HG03097 (cell line): Measurements from ENCODE around the gene CEACAM21.

Experiments used
- ATAC-seq: cut with Tn5 transposase; IDR thresholded peaks from one replicate; pipeline ENCODE4 v1.9.1; 2021; ENCODE audit not compliant: unreplicated experiment, low FRiP score

Gene CEACAM21

DNA sequence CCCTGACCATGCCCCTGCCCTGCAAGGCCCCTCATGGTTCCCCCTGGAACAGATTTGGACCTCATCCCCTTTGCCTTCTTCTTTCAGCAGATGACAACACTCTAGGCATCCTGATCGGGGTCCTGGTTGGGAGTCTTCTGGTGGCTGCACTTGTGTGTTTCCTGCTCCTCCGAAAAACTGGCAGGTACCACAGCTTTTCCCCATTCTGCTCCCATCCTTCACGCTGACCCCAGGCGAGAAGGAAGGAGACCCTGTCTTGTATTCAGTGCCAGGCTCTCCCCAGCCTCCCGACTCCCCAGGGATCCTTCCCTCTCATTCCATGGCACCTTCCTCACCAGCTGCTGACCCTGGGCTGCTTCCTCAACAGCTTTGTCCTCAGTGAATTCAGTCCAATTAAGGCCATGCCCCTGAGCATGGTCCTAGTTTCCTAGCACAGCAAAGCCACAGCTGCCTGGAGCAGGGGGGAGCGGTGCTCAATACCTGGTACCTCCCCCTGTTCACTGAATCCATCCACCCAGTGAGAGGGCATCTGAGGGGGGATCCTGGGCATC is 8.4 kb downstream of the CEACAM21 start:
- no peak for ATAC-seq

DNA sequence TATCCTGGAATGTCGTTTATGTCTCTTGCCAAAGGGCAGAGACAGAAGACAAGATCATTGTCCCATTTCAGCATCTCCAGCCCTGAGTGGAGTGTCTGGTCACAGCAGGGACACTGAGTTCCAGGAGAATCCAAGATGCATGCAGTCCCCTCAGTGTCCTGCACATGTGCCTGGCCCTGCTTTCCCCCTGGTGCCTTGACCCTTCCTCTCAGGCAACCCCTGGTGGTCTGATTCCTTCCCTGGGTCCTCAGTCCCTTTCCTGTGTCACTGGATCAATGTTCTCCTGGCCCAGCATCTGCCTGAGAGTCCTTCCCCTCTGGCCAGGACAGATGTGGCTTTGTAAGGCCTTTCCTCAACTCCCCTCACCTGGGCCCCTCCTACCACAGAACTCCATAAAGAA is 9.0 kb downstream of the CEACAM21 start:
- ATAC-seq = no peak

DNA sequence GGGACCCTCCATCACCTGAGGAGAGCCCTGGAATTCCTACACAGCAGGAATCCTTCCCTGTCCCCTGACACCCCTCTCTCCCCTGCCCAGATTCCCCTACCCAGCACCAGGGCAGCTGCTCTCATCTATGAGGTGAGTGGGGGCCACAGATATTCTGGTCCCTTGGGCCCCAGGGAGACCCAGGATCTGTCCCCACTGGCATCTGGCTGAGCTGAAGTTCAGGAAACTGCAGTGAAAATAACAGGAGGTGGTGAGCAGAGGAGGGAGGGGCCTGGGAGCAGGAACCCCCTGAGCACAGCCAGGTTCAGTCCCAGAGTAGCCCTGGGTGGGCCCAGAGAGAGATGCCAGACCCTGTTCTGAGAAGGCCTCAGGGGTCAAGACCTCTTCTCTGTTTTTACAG is 10.1 kb downstream of the CEACAM21 start:
- no peak for ATAC-seq

DNA sequence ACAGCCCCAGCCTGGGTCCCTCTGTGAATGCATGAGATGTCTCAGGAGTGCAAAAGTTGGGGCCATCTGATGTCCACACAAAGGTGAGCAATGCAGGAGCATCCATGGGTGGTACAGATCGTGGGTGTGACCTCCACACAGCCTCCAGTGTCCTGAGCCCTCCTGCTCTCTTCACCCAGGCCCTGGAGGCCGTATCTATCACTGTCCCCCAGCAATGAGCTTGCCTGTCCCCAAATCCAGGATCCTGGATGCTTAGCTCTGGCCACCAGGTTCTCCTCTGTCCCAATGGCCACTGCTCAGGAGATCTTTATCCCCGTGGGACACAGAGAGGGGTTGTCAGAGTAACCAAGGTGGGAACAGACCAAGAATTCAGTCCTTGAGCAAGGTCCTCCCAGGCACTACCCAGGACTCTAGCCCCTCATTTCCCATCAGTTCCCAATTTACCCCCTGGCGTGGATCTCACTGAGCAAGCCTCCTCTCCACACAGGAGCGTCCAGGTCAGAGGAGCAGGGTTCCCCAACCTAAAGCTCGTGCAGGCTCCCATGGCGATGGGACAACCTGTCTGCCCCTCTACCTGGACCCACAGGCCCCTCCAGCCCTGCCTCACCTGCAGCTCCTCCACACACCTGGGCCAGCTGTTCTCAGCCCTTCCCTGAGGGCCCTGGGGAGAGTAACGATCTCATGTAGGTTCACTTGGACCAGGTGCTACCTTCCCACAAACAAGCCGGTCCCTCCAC is 11.3 kb downstream of the CEACAM21 start:
- no peak for ATAC-seq

GRCh38 chr19:41587838-41588210 is 11.9 kb downstream of the CEACAM21 start:
- no peak for ATAC-seq

- no peak for ATAC-seq
Measured at GRCh38 chr19:41588497-41589209, 12.7 kb downstream of the CEACAM21 start.

- no peak for ATAC-seq
Measured at GRCh38 chr19:41589371-41589770, 13.4 kb downstream of the CEACAM21 start.

- ATAC-seq = no peak
Measured at GRCh38 chr19:41590936-41591335, 15.0 kb downstream of the CEACAM21 start.

DNA sequence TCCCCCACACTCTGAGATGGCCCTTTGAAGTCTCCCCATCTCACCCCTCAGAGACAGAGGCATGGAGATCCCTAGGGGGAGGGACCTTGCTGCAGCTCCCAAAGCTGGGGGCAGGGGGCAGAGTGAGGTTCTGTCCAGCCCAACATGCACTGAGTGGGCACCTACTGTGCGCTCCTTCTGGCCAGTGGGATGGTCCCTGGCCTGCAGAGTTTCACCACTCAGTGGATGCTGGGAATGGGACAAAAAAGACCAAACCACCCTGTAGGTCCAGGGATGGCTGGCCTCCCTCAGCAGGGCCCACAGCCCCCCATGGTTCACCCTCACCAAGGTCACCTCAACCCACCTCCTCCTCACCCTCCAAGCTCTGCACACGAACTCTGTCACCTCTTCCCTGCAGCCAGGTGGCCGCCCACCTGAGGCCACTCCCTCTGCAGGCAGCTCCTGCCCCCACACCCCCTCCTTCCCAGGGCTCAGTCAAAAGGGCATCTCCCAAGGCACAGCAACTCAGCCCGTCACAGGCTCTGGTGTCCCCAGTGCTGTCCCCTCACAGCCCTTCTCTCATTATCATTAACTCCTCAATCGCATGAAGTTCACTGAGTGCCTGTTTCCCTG is 16.1 kb downstream of the CEACAM21 start:
- ATAC-seq = no peak

DNA sequence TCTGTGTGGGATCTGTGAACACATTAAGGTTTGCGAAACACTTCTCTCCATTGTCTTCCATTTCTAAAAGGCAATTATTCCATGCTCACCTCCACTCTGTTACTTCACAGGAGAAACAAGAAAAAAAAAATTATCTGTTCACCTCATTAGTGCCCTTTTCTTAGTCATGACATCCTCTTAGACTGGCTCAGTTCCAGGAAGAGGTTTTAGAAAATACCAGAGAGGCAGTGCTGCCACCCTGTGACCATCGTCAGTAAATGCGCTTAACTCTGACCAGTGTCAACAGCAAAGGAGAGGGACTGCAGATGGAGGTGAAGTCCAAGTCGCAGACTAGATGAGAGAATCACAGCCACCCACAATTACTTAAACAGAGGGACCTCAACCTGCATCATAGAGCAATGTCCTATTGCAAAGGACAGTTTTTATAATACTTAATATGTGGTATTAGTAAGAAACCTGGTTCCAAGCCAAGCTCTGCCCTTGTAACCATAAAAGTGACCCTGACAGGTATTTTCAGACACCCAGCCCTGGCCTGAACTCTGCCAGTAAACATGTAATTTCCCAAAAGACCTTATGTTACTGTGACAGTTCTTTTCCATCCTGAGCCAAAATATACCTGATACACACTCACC is 19.4 kb downstream of the CEACAM21 start:
- no peak for ATAC-seq

DNA sequence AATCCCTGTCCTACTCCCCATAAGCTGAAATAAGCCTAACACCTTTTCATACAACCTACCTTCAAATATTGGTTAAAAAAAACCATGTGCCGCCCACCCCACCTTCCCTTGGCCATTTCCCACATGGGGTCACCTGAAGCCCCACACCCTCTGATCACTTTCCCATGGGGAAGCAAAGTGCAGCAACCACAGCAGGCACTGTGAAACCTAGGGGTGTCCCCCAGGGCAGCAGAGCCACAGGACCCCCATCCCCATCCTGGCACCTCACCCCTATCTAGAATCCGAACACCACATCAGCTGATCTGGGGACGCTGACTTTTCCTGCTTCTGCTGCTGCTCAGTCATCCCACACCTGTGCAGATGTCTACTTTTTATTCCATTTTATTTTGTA is 19.9 kb downstream of the CEACAM21 start:
- no peak for ATAC-seq

DNA sequence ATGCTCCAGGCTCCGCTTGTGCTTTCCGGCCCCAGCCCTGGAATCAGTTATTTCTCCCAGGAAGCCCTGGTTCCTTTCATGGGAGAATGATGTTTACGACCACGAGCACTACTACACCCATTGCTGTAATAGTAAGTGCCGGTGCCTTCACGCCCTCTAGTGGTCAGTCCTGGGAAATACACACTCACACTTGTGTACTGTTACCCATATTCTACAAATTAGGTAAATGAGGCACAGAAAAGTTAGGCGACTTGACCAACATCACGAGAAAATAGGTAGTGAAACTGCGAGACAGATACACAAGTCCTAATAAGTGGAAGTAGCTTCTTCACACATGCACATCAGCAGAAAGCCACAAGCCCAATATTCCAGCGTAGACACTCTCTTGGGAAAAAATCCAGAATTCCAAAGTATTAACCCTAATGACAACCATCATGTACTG is 21.7 kb downstream of the CEACAM21 start:
- ATAC-seq = no peak

DNA sequence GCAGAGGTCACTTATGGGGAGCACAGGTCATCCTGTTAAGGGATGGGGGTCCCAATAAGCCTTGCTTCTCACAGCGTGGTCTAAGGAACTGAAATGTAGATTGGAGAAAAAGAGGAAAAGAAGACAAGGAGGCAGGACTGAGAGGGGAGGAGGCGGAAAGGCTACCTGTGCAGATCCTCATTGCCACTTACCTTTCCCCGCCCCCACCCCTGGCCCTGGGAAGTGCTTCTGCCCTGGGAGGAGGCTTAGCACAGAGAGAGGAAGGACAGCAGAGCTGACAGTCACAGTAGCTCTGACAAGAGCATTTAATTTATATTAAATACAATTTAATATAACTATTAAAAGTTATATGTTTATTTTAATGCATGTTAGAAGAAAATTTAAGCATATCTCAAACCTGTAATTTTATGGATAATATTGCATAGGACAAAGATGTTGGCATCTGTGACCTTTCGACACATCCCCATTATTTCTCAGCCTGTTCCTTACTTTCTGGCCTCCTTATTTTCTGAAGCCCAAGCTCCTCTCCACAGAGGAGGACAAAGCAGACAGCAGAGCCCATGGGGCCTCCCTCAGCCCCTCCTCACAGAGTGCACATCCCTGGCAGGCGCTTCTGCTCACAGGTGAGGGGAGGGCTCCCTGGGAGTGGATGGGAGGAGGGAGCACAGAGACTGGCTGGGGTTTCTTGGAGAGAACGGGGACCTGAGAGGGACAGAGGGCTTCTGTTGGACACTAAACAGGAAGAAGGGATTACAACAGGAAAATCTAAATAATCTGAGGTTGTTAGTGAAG is 23.4 kb downstream of the CEACAM21 start:
- no peak for ATAC-seq

DNA sequence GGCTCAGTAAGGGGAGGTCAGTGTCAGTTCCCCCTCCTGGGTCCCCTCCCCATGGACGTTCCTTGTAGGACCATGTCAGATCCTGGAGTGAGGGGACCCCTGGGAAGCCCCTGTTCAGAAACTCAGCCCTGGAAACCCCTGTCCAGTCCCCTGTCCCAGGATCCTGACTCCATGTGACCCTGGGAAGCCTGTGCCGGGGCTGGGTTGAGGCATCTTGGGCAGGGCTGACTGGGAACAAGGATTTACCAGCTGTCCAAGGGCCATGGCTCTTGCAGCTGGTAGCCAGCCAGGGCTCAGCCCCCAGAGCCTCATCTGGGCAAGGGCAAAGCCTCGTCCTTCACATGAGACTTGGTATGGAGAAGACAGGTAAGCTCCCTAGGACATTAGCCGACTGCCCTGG is 25.8 kb downstream of the CEACAM21 start:
- ATAC-seq = no peak

DNA sequence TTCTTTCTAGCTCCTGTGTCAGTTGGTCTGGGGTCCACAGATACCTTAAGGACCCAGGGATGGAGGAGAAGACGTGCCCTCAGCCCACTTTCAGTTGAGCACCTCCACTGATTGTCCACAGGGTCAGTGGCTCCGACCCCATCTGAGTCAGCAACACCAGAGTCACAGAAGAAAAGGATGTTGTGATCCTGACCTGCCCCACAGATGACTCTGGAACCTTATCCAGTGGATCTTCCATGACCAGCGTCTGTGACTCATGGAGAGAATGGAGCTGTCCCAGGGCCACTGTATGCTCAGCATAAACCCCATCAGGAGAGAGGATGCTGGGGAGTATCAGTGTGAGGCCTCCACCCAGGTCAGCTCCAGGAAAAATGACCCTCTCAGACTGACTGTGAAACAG is 28.9 kb downstream of the CEACAM21 start:
- ATAC-seq = no peak

DNA sequence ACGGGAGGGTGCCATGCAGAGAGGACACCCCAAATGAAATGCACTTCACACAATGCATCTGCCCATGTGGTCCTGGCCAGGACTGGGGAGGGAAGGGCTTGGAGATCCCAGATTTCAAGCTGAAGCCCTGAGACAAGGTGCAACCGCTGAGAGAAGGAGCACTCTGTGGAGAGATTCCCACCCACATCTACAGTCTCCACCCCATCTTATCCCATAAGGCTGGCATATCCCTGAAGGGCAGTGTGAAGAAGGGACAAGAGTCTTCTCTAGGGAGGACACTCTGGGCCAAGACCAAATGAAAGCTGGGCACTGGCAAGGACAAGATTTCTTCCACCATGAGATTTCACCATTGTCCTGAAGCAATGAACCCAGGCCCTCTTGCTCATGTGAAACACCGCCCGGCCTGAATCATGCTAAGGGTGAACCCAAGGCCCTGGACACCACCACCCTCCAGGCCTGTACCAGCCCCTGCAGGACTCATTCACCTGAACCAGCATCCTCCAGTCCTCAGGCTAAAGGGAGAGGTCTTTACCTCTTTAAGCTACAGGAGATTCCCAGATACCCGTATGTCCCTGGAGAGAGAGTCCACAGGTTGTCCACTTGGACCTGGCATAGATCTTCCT is 30.4 kb downstream of the CEACAM21 start:
- no peak for ATAC-seq

GRCh38 chr19:41607668-41608067 is 31.7 kb downstream of the CEACAM21 start:
- no peak for ATAC-seq

DNA sequence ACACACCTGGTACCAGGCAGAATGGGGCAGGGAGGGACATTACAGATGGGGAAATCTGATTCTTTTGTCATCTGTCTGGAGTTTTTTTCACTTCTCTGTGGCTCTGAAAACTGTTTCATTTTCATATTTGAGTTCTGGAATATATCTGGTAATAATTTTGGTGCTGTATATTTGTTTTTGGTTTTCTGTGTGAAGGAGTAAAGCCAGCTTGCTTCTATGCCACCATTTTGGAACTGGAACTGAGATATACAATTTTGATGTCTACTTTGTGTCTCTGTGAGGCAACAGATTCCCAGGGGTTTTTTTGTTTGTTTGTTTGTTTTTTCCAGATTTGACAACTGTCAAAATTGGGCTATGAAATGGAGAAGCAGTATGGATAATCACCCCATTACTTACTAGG is 34.8 kb downstream of the CEACAM21 start:
- no peak for ATAC-seq

DNA sequence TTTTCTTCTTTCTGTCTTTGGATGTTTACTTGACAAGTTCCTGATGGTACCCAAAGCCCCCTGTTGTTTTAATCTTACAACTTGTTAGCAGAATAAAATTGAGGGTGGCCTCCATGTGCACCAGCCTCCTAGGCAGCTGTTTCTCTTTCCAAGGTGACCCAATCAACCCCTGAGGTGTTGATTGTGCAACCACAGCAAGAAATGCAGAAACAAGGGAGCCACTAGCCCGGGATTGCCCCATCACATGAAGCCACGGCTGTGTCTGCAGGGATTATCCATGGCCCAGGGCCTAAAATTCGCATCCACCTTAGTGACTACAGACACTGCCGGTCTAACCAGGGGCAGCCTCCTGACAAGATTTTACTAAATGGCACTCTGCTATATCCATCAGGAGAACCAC is 36.5 kb downstream of the CEACAM21 start:
- no peak for ATAC-seq

DNA sequence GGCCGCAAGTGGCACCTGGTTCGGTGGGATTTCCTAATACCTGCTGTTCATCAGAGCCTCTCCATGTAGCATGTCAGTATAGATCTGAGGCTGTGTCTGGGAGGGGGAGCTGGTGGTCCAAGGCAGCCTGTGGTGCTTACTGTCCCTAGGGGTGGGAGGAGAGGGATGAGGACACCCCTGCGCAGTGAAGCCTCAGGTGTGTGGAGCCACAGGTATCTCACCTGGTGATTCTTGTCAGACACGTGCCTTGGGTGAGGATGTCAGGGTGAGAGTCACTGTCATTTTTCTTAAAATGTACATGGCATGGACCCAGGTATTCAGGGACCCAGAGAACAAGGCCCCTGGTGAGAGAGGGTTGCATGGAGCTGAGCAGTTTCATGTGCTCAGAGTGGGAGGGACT is 39.2 kb downstream of the CEACAM21 start:
- no peak for ATAC-seq
